HepG2 (cell line): ENCODE data around the gene ZNF229. TPM values are rescaled to one million over a fixed set of nuclear protein-coding genes. Genes with fewer than 3 reads are reported as not detected.
A peak's percentile ranks its signal among the peaks of the same experiment; 100 is the strongest.

Experiments used
- ATAC-seq: fragments of 200-7000 bp; cut with Tn5 transposase; 3 replicates; pipeline ENCODE4 v1.9.1; 2020; ENCODE audit warnings: mild to moderate bottlenecking, moderate library complexity
- BruUV-seq: library from RNA; stranded (reverse); fragments of 400-500 nt; replicated peaks from 2 replicates; lab custom pipeline; 2021; lab: Mats Ljungman, UMichigan
- CTCF ChIA-PET: fragments of 300-600 bp; formaldehyde crosslinking; extraction: SDS; loops from one replicate; lab custom pipeline; 2021; ENCODE audit warnings: low total read pairs, inconsistent platforms, low intra/inter-chr PET ratio; lab: Yijun Ruan, JAX
- POLR2A ChIA-PET: fragments of 350-600 bp; sonication (Branson Sonifier 250); formaldehyde crosslinking; loops from one replicate; lab custom pipeline; 2020; ENCODE audit warnings: antibody characterized with exemption, inconsistent platforms; lab: Yijun Ruan, JAX
- DNase-seq: peaks from one replicate; pipeline ENCODE4 v3.0.0-alpha.2; 2015; ENCODE audit warnings: low spot score
- FAIRE-seq: peaks from 3 replicates; lab custom pipeline; 2011; peaks lifted over from hg19 to GRCh38; lab: Jason Lieb, UNC
- H2AFZ ChIP-seq: one replicate; pipeline ENCODE4 v1.6.1; 2011; ENCODE audit warnings: low read length, inconsistent platforms
- H3K27ac ChIP-seq: fragments of 300-600 bp; 3 replicates; pipeline ENCODE4 v1.8.0; 2011; ENCODE audit warnings: mixed run types, mild to moderate bottlenecking, mixed read lengths, low read length, inconsistent platforms; ENCODE audit not compliant: insufficient read depth; ENCODE audit errors: extremely low read length
- H3K27me3 ChIP-seq, 2 experiments: fragments of 200-600 bp in 1 of 2; 2 replicates in 1 of 2; 3 replicates in 1 of 2; pipeline versions ENCODE4 v1.6.0 to v1.8.0; 2011; ENCODE audit warnings: low read length in 2 of 2, mild to moderate bottlenecking in 2 of 2, moderate library complexity in 2 of 2, inconsistent platforms in 1 of 2; ENCODE audit not compliant: insufficient read depth in 2 of 2, control insufficient read depth in 1 of 2
- H3K36me3 ChIP-seq, 2 experiments: fragments of 200-600 bp in 1 of 2; replicated peaks in 1 of 2; 2 replicates in 1 of 2; 3 replicates in 1 of 2; pipeline versions ENCODE4 v1.5.1 to v1.8.0; 2011; ENCODE audit warnings: low read length in 2 of 2, inconsistent platforms in 1 of 2; ENCODE audit not compliant: insufficient read depth in 2 of 2, control insufficient read depth in 1 of 2
- H3K4me1 ChIP-seq: 2 replicates; pipeline ENCODE4 v1.5.1; 2012; ENCODE audit warnings: low read length, inconsistent platforms; ENCODE audit not compliant: insufficient read depth
- H3K4me2 ChIP-seq: 2 replicates; pipeline ENCODE4 v1.6.0; 2011; ENCODE audit warnings: low read depth, low read length, inconsistent platforms
- H3K4me3 ChIP-seq, 3 experiments: fragments of 200-600 bp in 1 of 3; sonication (generic), shearing (Covaris generic) in 1 of 3; replicated peaks in 1 of 3; 2 replicates each; pipeline ENCODE4 v1.5.1; 2011 to 2016; ENCODE audit warnings: low read length in 3 of 3, inconsistent platforms in 2 of 3, low read depth in 2 of 3, mild to moderate bottlenecking in 2 of 3, control low read depth in 1 of 3, mixed read lengths in 1 of 3; ENCODE audit not compliant: insufficient read depth in 1 of 3
- H3K79me2 ChIP-seq: one replicate; pipeline ENCODE4 v1.6.1; 2011; ENCODE audit warnings: low read length, inconsistent platforms; ENCODE audit not compliant: insufficient read depth
- H3K9ac ChIP-seq: 2 replicates; pipeline ENCODE4 v1.6.0; 2011; ENCODE audit warnings: mild to moderate bottlenecking, low read depth, low read length, inconsistent platforms; ENCODE audit not compliant: insufficient read depth
- H3K9me3 ChIP-seq: 2 replicates; pipeline ENCODE4 v1.5.1; 2012; ENCODE audit warnings: mild to moderate bottlenecking, low read length
- H4K20me1 ChIP-seq: 2 replicates; pipeline ENCODE4 v1.6.0; 2011; ENCODE audit warnings: inconsistent platforms, mild to moderate bottlenecking, low read length, moderate library complexity; ENCODE audit not compliant: insufficient read depth
- ARID4A ChIP-seq: sonication (generic); formaldehyde crosslinking; IDR thresholded peaks from 2 replicates; pipeline ENCODE4 v1.5.0; 2020; ENCODE audit warnings: mild to moderate bottlenecking, missing genetic modification reagents, borderline replicate concordance
- GABPA ChIP-seq, 2 experiments: IDR thresholded peaks; 2 replicates each; pipeline ENCODE4 v1.6.1; 2011 to 2016; ENCODE audit warnings: low read depth in 2 of 2, low read length in 1 of 2, missing biosample characterization in 1 of 2, missing genetic modification characterization in 1 of 2
- GATAD1 ChIP-seq: IDR thresholded peaks from 2 replicates; pipeline ENCODE4 v1.6.1; 2016; ENCODE audit warnings: missing genetic modification reagents, missing compliant biosample characterization
- KMT2B ChIP-seq: IDR thresholded peaks from 2 replicates; pipeline ENCODE4 v1.6.1; 2016; ENCODE audit warnings: missing genetic modification reagents, missing compliant biosample characterization
- RAD51 ChIP-seq: fragments of 450-650 bp; IDR thresholded peaks from 2 replicates; pipeline ENCODE4 v1.6.1; 2016; ENCODE audit warnings: borderline replicate concordance
- ZHX1 ChIP-seq: sonication (generic); formaldehyde crosslinking; IDR thresholded peaks from 2 replicates; pipeline ENCODE4 v1.8.1; 2022; ENCODE audit warnings: low read depth, mild to moderate bottlenecking, missing genetic modification reagents
- ZNF143 ChIP-seq: sonication (generic); formaldehyde crosslinking; IDR thresholded peaks from 2 replicates; pipeline ENCODE4 v1.4.0; 2020; ENCODE audit warnings: missing genetic modification reagents
- WGBS: methylation state at CpG from one replicate; pipeline ENCODE4 v1.1.6; 2017; ENCODE audit warnings: low lambda C conversion rate; 5-methylcytosine and 5-hydroxymethylcytosine counted together
- in situ Hi-C: cut with HindIII; loops from 2 replicates; pipeline ENCODE4 v1.10.0; 2017; ENCODE audit warnings: low pct_unique_long_range_greater_than_20kb; ENCODE audit not compliant: extremely low pct_ligation_motif_present
- intact Hi-C: fragments of 100-400 bp; cut with micrococcal nuclease; formaldehyde crosslinking; loops from one replicate; pipeline ENCODE4 v1.10.0; 2022; ENCODE audit not compliant: unreplicated experiment
- polyA plus RNA-seq, 8 experiments: library from polyadenylated mRNA; depleted of rRNA in 3 of 8; stranded (reverse) in 7 of 8; unstranded in 1 of 8; fragments of >200 nt; fragmentation: Illumina TruSeq in 4 of 8; extraction: Trizol in 4 of 8; gene quantifications; 2 replicates each; pipeline versions ENCODE4 v1.2.1 to v1.2.3, GENCODE V29; 2011 to 2016; ENCODE audit warnings: low read depth in 4 of 8, missing spikeins in 1 of 8, mixed read lengths in 1 of 8; ENCODE audit not compliant: insufficient read depth in 1 of 8
- total RNA-seq, 5 experiments: library from RNA; depleted of rRNA; stranded (reverse); fragments of >200 nt; fragmentation: Illumina TruSeq; extraction: Trizol; gene quantifications; 2 replicates each; pipeline ENCODE4 v1.2.3, GENCODE V29; 2016; ENCODE audit warnings: low read depth in 1 of 5
- TF ChIP-seq, protein P1 (sequence below): sonication (generic); formaldehyde crosslinking; IDR thresholded peaks from 2 replicates; pipeline ENCODE4 v1.4.0; 2020; ENCODE audit warnings: missing genetic modification reagents
- TF ChIP-seq, protein P2 (sequence below): sonication (generic); formaldehyde crosslinking; IDR thresholded peaks from 2 replicates; pipeline ENCODE4 v1.4.0; 2020; ENCODE audit warnings: mild to moderate bottlenecking, low read depth, missing genetic modification reagents

ZNF229 gene
- total and polyA plus RNA-seq, 2 of the 13 experiments (the other 11 are each of a cell fraction or from before 2014, with no cell fraction given) = 0.01 to 0.11 TPM

DNA sequence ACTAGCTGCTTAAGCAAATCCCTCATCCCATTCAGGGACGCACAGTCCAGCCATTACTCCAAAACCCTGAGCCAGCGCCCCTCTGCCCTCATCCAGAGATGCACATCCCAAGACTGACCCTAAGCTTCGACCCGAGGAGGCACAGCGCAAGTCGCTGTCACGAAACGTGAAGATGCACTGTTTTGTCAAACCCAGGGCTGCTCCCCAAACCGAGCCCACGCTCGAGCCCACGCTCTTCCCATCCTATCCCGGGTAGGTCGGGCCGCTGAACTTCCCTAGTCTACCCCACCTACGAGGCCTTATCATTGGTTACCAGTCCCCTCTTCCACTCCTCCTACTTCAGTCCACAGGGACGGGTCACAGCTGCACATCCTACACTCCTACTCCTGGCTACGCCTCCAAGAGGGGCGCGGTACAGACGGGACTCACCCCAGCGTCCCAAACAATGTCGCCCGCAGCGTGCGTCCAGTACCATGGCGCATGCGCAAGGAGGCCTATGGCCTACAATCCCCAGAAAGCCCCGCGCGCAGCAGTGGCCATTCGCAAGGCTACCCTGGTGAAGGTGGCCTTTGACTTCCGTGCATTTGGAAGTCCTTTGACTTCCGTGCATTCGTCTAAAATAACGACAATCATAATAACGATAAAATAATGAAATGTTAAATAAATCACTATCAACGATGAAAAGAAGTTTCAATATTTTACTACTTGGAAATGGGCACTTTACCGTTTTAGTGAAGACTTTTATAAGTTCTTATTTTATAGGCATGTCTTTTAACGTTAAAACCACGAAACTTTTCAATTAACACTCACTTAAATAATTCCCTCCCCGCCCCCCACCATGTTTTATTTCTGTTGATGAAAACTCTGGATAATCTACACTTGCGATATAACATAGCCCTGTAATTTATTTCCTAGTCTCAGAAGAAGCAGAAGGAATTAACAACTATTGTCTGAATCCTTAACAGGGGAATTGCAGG lies 46.8 kb downstream of the ZNF229 start, which contains the start of gene ZNF285:
Gene ZNF285, minus strand, starts transcription at position 470 of the 977 bp plus-strand sequence. CDS start 4,395 bp downstream, outside the sequence.
- no peak within 1 kb of the TSS for H3K27ac ChIP-seq
- FAIRE-seq (no peak), DNase-seq (peak; percentile 84), ATAC-seq (peak; percentile 95)
- peak within 1 kb of the TSS; percentile 67 for H3K4me2 ChIP-seq
- WGBS = 30% methylated on average over 37 of the region's 43 CpGs
- peak within 1 kb of the TSS; percentile 26; the same call in 1 of the 2 replicates for H3K9ac ChIP-seq
- no peaks in the 10 kb centered on the region for H3K4me1 ChIP-seq
- peak within 1 kb of the TSS; percentile 77 for H2AFZ ChIP-seq
- POLR2A ChIA-PET = no interaction called here
- H3K4me3 ChIP-seq = peak within 1 kb of the TSS; percentile 61 to 76 (median 74)
- CTCF ChIA-PET = no interaction called here
- H3K27me3 ChIP-seq = no peaks in the 10 kb centered on the region
- no peaks in the 10 kb centered on the region for H4K20me1 ChIP-seq
- H3K79me2 ChIP-seq = no peaks in the 10 kb centered on the region
- BruUV-seq = TSS peak; percentile 75
- in situ Hi-C loops = no loop called here
- H3K36me3 ChIP-seq = no peaks in the 10 kb centered on the region
- intact Hi-C loops = no loop called here
- peaks cover 34% of the 10 kb centered on the region for H3K9me3 ChIP-seq
- TF ChIP-seq ARID4A (CRISPR knock-in tag) (peak; percentile 52; the same call in 1 of the 2 replicates), GATAD1 (CRISPR knock-in tag) (peak; percentile 74), GABPA (IDR thresholded peaks at IDR 0.05; ENCODE audit: low read depth, low read length) (peak; percentile 53), GABPA (CRISPR knock-in tag; IDR thresholded peaks at IDR 0.05; ENCODE audit: low read depth) (peak; percentile 88), ZHX1 (CRISPR knock-in tag) (no peak), KMT2B (CRISPR knock-in tag) (peak; percentile 61; the same call in 1 of the 2 replicates), RAD51 (no peak), ZNF143 (CRISPR knock-in tag) (peak; percentile 91)
- TF ChIP-seq, protein P1, sequence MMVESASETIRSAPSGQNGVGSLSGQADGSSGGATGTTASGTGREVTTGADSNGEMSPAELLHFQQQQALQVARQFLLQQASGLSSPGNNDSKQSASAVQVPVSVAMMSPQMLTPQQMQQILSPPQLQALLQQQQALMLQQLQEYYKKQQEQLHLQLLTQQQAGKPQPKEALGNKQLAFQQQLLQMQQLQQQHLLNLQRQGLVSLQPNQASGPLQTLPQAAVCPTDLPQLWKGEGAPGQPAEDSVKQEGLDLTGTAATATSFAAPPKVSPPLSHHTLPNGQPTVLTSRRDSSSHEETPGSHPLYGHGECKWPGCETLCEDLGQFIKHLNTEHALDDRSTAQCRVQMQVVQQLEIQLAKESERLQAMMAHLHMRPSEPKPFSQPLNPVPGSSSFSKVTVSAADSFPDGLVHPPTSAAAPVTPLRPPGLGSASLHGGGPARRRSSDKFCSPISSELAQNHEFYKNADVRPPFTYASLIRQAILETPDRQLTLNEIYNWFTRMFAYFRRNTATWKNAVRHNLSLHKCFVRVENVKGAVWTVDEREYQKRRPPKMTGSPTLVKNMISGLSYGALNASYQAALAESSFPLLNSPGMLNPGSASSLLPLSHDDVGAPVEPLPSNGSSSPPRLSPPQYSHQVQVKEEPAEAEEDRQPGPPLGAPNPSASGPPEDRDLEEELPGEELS (CRISPR knock-in tag) = no peak
- TF ChIP-seq, protein P2, sequence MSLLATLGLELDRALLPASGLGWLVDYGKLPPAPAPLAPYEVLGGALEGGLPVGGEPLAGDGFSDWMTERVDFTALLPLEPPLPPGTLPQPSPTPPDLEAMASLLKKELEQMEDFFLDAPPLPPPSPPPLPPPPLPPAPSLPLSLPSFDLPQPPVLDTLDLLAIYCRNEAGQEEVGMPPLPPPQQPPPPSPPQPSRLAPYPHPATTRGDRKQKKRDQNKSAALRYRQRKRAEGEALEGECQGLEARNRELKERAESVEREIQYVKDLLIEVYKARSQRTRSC (CRISPR knock-in tag) = no peak
